Globus pallidus (tissue), 1 donor: ENCODE measurements around the gene PCDH15.

Experiments
- DNase-seq: peaks from one replicate; pipeline ENCODE4 v3.0.0-alpha.2; 2015; ENCODE audit warnings: low spot score

PCDH15 gene

DNA sequence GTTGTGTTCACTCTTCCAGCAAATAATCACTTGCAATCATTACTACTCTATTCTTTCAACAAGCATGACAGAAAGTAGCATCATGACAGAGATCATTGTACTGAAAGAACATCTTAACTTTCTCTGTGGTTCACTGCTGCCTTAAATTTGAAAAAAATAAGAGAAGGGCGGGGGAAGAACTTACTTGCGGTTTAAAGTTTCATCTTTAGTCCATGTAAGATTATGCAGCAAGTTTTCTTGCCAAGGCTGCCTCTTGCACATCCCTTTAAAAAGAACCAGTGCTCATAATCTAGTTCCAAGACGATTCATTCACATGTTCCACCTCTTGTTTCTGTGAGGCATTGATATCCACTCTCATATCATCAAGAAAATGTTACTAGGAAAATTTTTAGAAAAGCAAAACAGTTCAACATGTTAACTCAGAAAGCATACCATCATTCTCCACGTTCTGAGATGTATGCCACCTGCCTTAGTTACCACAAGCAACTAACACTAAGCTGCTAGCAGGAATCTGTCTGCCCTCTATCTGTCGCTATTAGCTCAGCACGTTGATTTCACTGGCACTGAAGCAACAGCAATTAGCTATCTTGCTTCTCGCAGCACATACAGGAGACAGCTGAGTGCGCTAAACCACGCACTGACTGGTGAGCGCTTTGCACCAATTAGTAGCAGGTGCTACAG is at the start of gene PCDH15:
Gene PCDH15, minus strand, starts transcription at position 491 of the 681 bp plus-strand sequence. CDS start 136,969 bp downstream, outside the sequence.
- peak; percentile 50 for DNase-seq

- DNase-seq = no peak
Measured at GRCh38 chr10:54843932-54844331, 42.9 kb upstream of the PCDH15 start.

GRCh38 chr10:54843085-54843646 is 42.1 kb upstream of the PCDH15 start:
- DNase-seq = no peak

DNA sequence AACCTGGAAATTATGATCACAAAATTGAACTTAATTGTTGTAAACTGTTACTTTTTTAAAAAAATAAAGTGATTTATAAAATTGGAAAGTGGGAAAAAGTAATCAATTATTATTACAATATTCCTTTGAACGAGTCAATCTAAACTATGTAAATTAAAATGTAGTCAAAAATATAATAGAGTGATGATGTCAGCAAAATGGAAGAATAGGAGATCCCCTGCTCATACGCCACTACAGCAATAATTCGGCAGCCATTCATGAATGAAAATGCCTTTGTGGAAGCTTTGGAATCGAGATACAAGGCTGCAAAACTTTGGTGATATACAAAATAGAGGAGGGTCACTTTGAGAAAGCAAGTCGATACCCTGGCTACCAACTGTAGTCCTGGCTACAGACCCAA is 36.4 kb upstream of the PCDH15 start:
- no peak for DNase-seq

DNA sequence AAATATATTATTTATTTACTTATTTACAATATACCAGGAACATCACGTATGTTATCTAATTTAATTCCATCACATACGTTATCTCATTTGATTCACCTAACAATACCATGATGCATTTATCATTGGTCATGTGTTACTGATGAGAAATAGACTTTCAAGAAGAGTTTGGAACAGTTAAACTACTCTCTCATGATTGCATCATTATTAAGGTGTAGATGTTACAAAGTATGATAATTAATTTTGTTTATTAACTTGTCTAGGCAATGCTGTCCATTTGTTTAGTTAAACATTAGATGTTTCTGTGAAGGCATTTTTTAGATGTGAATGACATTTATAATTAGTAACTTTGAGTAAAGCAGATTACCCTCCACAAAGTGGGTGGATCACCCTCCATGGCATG is 32.0 kb upstream of the PCDH15 start:
- DNase-seq = no peak

DNA sequence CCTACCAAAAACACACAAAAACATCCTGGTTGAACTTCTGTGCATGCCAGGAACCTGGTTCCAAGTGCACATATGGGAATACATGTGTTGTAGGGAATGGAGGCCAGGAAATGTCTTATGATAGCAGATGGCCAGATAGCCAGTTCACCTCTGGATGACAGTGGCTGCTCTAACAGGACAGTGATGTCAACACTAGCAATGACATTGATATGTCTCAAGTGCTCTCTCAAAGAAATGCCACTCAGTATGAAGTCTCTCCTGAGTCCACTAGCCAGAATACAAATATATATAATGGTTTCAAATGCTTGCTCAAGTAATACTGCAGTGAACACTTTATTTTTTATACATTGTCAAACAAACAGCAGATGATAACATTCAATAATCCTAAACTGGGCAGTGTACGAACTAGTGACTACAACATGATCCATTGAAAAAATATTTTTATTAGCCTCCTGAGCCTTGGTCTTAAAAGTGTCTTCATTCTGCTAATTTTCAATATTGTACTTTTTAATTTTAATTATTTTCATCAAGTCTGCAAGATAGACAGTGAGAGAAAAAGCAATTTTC is 26.0 kb upstream of the PCDH15 start:
- DNase-seq = no peak

GRCh38 chr10:54815583-54815982 is 14.6 kb upstream of the PCDH15 start:
- DNase-seq = no peak

DNA sequence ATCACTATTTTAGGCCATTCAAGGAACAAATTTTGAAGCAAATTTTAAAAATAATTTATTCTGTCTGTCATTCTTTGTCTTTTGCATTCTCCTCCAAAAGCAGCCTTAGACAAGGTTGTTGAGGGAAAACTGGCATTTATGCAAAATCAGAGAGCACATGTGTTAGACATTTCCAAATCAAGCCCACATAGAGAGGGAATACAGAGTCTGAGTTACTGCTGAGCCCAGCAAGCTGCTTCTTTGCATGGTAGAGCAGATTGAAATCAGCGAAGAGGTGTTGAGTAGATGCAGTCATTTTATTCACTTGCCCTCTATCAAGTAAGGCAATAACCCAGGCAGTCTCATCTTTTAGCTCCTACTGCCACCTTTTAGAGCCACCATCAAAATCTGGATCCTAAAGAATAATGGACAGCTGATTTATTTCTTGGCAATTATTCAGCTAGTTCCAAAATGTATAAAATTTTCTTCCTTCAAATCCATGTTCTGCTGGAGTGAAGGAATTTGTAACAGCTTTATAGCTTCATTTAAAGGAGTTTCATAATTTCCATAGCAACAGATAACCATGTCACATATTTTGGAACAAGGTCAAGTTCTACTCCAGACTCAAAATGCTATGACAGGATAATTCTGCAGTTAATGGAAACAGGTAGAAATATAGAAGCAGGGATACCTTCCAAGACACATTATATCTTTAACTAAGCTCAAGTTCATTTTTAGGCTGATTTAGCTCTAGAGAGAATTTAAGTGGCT is 7.3 kb upstream of the PCDH15 start:
- DNase-seq = no peak

- no peak for DNase-seq
Measured at GRCh38 chr10:54799506-54799905, 1.5 kb downstream of the PCDH15 start.

DNA sequence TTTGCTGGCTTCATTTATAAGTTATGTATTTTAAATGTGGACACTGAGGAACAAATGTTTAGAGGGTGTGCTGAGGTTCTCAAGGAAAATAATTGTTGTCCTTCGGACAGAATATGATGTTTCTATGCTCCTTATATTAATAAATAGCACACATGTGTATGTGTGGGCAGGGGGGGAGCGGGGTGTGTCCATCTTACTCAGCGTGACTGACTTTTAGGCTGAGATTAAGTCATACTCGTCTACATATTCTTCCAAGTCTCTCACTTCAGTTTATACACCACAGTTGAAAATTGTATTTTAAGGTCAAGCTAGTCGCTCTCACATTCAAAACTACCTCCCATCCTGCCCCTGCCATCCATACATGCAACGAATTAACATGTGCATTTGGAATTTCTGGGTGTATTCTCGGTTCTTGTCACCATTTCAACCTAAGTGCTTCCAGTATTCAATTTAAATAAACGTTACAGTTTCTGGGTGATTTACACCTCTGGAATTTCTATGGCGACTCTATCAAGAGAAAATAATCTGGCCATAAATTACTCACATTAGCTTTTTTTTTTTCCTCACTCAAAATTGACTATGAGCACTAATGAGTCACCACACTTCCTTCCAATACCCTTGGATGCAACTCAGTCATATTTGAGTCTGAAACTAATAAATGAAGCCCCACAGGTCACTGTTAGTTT is 3.3 kb downstream of the PCDH15 start:
- no peak for DNase-seq

GRCh38 chr10:54796881-54797280 is 4.2 kb downstream of the PCDH15 start:
- DNase-seq = no peak

DNA sequence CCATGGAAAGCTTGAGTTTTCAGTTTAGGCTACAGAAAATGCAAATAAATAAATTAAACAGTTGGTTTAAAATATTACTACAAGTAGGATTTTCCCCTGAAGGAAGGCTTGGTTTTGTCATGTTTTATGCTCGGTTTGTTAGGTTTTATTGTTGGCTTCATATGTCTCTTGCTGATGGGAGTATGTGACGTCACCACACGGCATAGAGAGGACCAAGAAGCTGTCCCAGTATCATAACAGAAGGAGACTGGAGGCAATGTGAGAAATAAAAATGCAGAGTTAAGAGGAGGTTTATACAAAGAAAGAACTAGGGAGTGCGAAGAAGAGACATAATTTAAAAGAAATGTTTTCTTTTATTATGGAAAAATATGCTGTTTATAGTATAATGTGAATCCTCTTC is 24.4 kb downstream of the PCDH15 start:
- no peak for DNase-seq

DNA sequence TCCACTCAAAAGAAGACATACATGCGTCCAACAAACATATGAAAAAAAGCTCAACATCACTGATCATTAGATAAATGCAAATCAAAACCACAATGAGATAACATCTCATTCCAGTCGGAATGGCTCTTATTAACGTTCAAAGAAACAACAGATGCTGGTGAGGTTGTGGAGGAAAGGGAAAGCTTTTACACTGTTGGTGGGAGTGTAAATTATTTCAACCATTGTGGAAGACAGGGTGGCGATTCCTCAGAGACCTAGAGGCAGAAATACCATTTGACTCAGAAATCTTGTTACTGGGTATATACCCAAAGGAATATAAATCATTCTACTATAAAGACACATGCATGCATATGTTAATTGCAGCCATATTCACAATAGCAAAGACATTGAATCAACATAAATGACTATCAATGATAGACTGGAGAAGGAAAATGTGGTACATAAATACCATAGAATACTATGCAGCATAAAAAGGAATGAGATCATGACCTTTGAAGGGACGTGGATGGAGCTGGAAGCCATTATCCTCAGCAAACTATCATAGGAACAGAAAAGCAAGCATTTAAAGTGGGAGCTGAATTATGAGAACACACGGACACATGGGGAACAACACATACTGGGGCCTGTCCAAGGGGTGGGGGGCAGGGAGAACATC is 28.4 kb downstream of the PCDH15 start:
- no peak for DNase-seq

GRCh38 chr10:54769051-54769450 is 32.0 kb downstream of the PCDH15 start:
- no peak for DNase-seq

- no peak for DNase-seq
Measured at GRCh38 chr10:54758791-54759190, 42.2 kb downstream of the PCDH15 start.

DNA sequence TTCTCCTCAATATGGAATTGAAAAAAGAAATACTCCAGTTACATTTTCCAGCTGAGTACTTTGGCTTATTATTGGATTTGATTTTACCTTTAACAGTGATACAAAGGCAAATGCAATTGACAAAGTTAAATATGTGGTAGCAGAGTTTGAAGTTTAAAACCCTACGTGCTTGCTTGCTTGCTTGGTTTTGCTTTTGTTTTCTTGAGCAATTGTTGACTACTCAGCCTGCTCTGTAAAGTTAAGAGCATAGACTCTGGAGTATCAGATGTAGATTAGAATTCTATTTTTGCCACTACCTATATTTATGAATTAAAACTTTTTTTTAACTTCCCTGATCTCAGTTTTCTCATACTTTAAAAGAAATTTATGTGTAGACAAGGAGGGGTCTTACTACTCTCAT is 51.4 kb downstream of the PCDH15 start:
- no peak for DNase-seq

DNA sequence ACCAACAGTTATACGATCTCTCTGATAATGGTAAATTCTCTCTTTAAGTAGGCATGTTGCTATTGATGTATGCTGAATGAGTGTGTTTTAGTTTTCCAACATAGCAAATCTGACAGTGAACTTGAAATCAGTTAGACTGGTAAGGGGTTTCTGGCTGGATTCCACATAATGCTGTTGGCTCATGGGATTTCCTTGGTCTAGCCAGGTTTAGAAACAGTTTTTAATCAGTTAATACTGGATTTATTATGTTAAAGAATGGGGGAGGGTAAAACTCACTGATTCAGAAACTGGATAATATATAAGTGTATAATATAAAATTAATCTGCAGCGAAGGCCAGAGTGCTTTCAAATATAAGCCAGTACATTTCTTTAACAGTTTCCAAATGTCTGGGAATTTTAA is 55.6 kb downstream of the PCDH15 start:
- no peak for DNase-seq

DNA sequence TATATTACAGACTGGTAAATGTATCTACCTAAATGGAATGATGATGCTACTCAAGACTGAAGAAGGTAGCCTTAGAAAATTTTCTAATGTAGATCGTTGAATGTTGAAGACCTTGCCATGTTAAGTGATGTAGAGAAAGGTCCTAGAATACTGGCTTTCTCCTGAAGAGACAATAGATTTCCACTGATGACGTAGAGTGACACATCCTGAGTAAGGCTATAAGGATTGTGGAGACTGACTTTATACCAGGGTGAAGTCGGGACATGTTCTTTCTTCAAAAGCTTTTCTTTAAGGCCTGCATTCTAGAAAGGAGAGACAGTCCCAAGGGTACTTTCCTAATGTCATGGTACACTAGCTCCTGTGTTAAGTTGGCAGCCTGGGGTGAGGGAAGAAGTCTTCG is 58.6 kb downstream of the PCDH15 start:
- no peak for DNase-seq

GRCh38 chr10:54728511-54728910 is 72.5 kb downstream of the PCDH15 start:
- no peak for DNase-seq

DNA sequence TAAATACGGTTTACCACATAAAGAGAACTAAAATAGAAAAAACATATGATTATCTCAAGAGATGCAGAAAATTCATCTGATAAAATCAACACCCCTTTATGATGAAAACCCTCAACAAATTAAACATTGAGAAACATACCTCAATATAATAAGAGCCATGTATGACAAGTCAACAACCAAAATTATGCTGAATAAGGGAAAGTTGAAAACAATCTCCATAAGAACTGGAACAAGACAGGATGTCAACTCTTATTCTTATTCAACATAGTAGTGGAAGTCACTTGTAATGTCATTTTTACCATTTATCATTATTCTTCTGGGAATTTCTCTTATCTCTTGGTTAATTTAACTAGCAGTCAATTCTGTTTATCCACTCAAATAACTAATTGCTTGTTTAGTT is 79.0 kb downstream of the PCDH15 start:
- DNase-seq = no peak

DNA sequence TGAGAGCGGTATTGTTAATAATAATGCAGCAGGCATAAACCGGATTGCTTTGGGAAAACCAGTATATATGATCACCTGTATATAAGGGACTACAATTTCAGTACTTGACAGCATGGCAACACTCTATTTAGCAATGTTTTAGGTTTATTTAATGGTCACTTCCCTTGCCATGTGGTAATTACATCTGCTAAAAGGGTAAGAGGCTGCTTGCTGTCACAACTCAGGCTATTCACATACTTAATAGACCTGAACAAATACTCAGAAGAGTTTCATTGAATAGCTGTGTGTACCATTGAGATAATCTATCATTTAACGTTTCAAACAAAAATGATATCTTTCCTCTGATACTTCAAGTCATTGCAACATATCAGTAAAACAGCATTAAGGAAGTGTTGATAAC is 90.1 kb downstream of the PCDH15 start:
- no peak for DNase-seq

DNA sequence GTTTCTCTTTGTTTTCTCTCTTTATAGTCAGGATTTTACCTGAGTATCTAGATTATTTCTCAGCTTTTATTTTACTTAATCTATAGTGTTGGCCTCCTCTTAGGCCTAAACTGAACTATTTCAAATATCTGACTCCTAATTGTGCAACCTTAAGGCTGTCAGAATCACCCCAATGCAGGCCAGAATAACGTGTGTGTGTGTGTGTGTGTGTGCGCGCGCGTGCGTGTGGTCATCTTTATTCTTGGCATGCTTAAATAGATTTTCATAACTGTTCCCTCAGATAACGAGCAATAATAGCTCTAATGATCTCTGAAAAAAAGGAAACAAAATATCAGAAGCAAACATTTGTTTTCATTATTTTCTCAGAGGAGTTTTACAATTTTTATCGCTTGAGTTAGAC is 92.4 kb downstream of the PCDH15 start:
- DNase-seq = no peak
